Activated naive CD4-positive, alpha-beta T cell treated with anti-CD3 and anti-CD28 coated beads, Interleukin-2, amount 10 ng/mL, durations not matched to agents 7 days and 5 days (primary cell): ENCODE results near the gene PKD2L1.

Experiments
- CTCF ChIA-PET: fragments of 350-600 bp; sonication (Branson Sonifier 250); formaldehyde crosslinking; loops from one replicate; lab custom pipeline; 2021; ENCODE audit warnings: antibody characterized with exemption; lab: Charles Lee
- DNase-seq: peaks from one replicate; pipeline ENCODE4 v3.0.0-alpha.2; 2020
- H3K27ac Mint-ChIP-seq: one replicate; pipeline ENCODE4 v1.8.0; 2021; ENCODE audit warnings: mild to moderate bottlenecking, moderate library complexity, mixed read lengths
- H3K27me3 Mint-ChIP-seq: one replicate; pipeline ENCODE4 v1.8.0; 2021; ENCODE audit warnings: mild to moderate bottlenecking, mixed read lengths
- H3K36me3 Mint-ChIP-seq: one replicate; pipeline ENCODE4 v1.8.0; 2021; ENCODE audit warnings: mixed read lengths
- H3K4me1 Mint-ChIP-seq: one replicate; pipeline ENCODE4 v1.8.0; 2021; ENCODE audit warnings: mixed read lengths
- H3K4me3 Mint-ChIP-seq: one replicate; pipeline ENCODE4 v1.8.0; 2021; ENCODE audit warnings: mild to moderate bottlenecking, moderate library complexity, mixed read lengths
- H3K9me3 Mint-ChIP-seq: one replicate; pipeline ENCODE4 v1.8.0; 2021; ENCODE audit warnings: mixed read lengths

The PKD2L1 gene

GRCh38 chr10:100267239-100268104 lies 62.6 kb downstream of the PKD2L1 start, which contains the start of gene CWF19L1:
CWF19L1 (minus strand) TSS chr10:100267638; CDS start chr10:100267593, 45 bp downstream.
- CTCF ChIA-PET, result no interaction called here
- Mint-ChIP-seq H3K4me3 (peak within 1 kb of the TSS; percentile 100), H3K9me3 (no peaks in the 10 kb centered on the region), H3K4me1 (peaks cover 29% of the 10 kb centered on the region), H3K27ac (peak within 1 kb of the TSS; percentile 98), H3K36me3 (peaks cover 4% of the 10 kb centered on the region), H3K27me3 (no peaks in the 10 kb centered on the region)
- DNase-seq, result peak; percentile 86

GRCh38 chr10:100265821-100266485 lies 64.1 kb downstream of the PKD2L1 start:
- H3K4me3 Mint-ChIP-seq, result peak overlapping the region; percentile 100
- peaks cover 10% of the 10 kb centered on the region for H3K36me3 Mint-ChIP-seq
- H3K9me3 Mint-ChIP-seq, result no peaks in the 10 kb centered on the region
- peaks cover 33% of the 10 kb centered on the region for H3K4me1 Mint-ChIP-seq
- DNase-seq, result no peak
- H3K27me3 Mint-ChIP-seq, result no peaks in the 10 kb centered on the region
- peak overlapping the region; percentile 26 for H3K27ac Mint-ChIP-seq
- CTCF ChIA-PET, result no interaction called here

GRCh38 chr10:100254191-100254590 lies 75.8 kb downstream of the PKD2L1 start:
- peaks cover 55% of the 10 kb centered on the region for H3K36me3 Mint-ChIP-seq
- no peaks in the 10 kb centered on the region for H3K9me3 Mint-ChIP-seq
- no peaks in the 10 kb centered on the region for H3K27me3 Mint-ChIP-seq
- H3K27ac Mint-ChIP-seq, result no peak overlapping the region
- no peaks in the 10 kb centered on the region for H3K4me1 Mint-ChIP-seq
- no peak overlapping the region for H3K4me3 Mint-ChIP-seq
- no peak for DNase-seq
- CTCF ChIA-PET, result no interaction called here

- no peak for DNase-seq
- Mint-ChIP-seq H3K27ac (no peak overlapping the region), H3K9me3 (no peaks in the 10 kb centered on the region), H3K4me1 (no peaks in the 10 kb centered on the region), H3K4me3 (no peak overlapping the region), H3K36me3 (peaks cover 57% of the 10 kb centered on the region), H3K27me3 (no peaks in the 10 kb centered on the region)
- CTCF ChIA-PET, result no interaction called here
These were observed 77.0 kb downstream of the PKD2L1 start for GRCh38 chr10:100253041-100253440.

- CTCF ChIA-PET, result interaction anchor here (1.8 kb wide), 1 partner anchor 9 kb away, joined by 3 read pairs; no protein-coding TSS in a partner anchor
- no peak for DNase-seq
These were observed 81.2 kb downstream of the PKD2L1 start for GRCh38 chr10:100248820-100249219.

GRCh38 chr10:100245484-100246220 lies 84.4 kb downstream of the PKD2L1 start:
- no peak overlapping the region for H3K27ac Mint-ChIP-seq
- CTCF ChIA-PET, result interaction anchor here (0.9 kb wide), 1 partner anchor 15 kb away, joined by 3 read pairs; no protein-coding TSS in a partner anchor
- peaks cover 47% of the 10 kb centered on the region for H3K36me3 Mint-ChIP-seq

More at GRCh38 chr10:100248820-100249219, 81.2 kb downstream of the PKD2L1 start:
- no peaks in the 10 kb centered on the region for H3K27me3 Mint-ChIP-seq
- no peak overlapping the region for H3K4me3 Mint-ChIP-seq
- H3K36me3 Mint-ChIP-seq, result peaks cover 49% of the 10 kb centered on the region
- no peaks in the 10 kb centered on the region for H3K4me1 Mint-ChIP-seq
- H3K27ac Mint-ChIP-seq, result no peak overlapping the region
- no peaks in the 10 kb centered on the region for H3K9me3 Mint-ChIP-seq

GRCh38 chr10:100239851-100240250 lies 90.2 kb downstream of the PKD2L1 start:
- Mint-ChIP-seq H3K36me3 (peaks cover 41% of the 10 kb centered on the region), H3K4me3 (no peak overlapping the region), H3K9me3 (no peaks in the 10 kb centered on the region), H3K27ac (no peak overlapping the region), H3K27me3 (no peaks in the 10 kb centered on the region), H3K4me1 (no peaks in the 10 kb centered on the region)
- no peak for DNase-seq
- CTCF ChIA-PET, result interaction anchor here (0.6 to 1.1 kb wide), 8 partner anchors 9 to 394 kb away, joined by 3 to 8 read pairs (median 4); partner anchors contain the start of gene CHUK

More at GRCh38 chr10:100245484-100246220, 84.4 kb downstream of the PKD2L1 start:
- Mint-ChIP-seq H3K27me3 (no peaks in the 10 kb centered on the region), H3K4me3 (no peak overlapping the region), H3K4me1 (no peaks in the 10 kb centered on the region), H3K9me3 (no peaks in the 10 kb centered on the region)
- DNase-seq, result no peak

- CTCF ChIA-PET, result no interaction called here
- no peak for DNase-seq
- Mint-ChIP-seq H3K9me3 (no peaks in the 10 kb centered on the region), H3K36me3 (peaks cover 43% of the 10 kb centered on the region), H3K4me1 (no peaks in the 10 kb centered on the region), H3K27me3 (no peaks in the 10 kb centered on the region), H3K4me3 (no peak overlapping the region), H3K27ac (no peak overlapping the region)
These were observed 91.6 kb downstream of the PKD2L1 start for GRCh38 chr10:100238429-100238828.
